ENCODE results near the gene ANKRD28.

ANKRD28 gene

GRCh38 chr3:15722877-15723623, 74.7 kb downstream of the ANKRD28 start:
- in situ Hi-C loops (cut with HindIII; ENCODE audit: low sequenced_read_pairs): no loop called here
- H3K4me3 ChIP-seq (ENCODE audit: low read depth, low read length): no peak overlapping the region
- no peak for DNase-seq (ENCODE audit: low read depth)
- TF ChIP-seq, protein P1, sequence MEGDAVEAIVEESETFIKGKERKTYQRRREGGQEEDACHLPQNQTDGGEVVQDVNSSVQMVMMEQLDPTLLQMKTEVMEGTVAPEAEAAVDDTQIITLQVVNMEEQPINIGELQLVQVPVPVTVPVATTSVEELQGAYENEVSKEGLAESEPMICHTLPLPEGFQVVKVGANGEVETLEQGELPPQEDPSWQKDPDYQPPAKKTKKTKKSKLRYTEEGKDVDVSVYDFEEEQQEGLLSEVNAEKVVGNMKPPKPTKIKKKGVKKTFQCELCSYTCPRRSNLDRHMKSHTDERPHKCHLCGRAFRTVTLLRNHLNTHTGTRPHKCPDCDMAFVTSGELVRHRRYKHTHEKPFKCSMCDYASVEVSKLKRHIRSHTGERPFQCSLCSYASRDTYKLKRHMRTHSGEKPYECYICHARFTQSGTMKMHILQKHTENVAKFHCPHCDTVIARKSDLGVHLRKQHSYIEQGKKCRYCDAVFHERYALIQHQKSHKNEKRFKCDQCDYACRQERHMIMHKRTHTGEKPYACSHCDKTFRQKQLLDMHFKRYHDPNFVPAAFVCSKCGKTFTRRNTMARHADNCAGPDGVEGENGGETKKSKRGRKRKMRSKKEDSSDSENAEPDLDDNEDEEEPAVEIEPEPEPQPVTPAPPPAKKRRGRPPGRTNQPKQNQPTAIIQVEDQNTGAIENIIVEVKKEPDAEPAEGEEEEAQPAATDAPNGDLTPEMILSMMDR (IDR thresholded peaks at IDR 0.05; ENCODE audit: low read depth, low read length, missing control alignments): no peak

- TF ChIP-seq, protein P1 (IDR thresholded peaks at IDR 0.05; ENCODE audit: low read depth, low read length, missing control alignments): no peak
- in situ Hi-C loops (cut with HindIII; ENCODE audit: low sequenced_read_pairs): no loop called here
- no peak for DNase-seq (ENCODE audit: low read depth)
- H3K4me3 ChIP-seq (ENCODE audit: low read depth, low read length): no peak overlapping the region
Observed at GRCh38 chr3:15716178-15716577, 81.6 kb downstream of the ANKRD28 start.

- DNase-seq (ENCODE audit: low read depth): no peak
- in situ Hi-C loops (cut with HindIII; ENCODE audit: low sequenced_read_pairs): no loop called here
- no peak overlapping the region for H3K4me3 ChIP-seq (ENCODE audit: low read depth, low read length)
- TF ChIP-seq, protein P1 (IDR thresholded peaks at IDR 0.05; ENCODE audit: low read depth, low read length, missing control alignments): no peak
Observed at GRCh38 chr3:15714448-15714847, 83.3 kb downstream of the ANKRD28 start.

GRCh38 chr3:15713364-15713763, 84.4 kb downstream of the ANKRD28 start:
- DNase-seq (ENCODE audit: low read depth): no peak
- no peak overlapping the region for H3K4me3 ChIP-seq (ENCODE audit: low read depth, low read length)
- TF ChIP-seq, protein P1 (IDR thresholded peaks at IDR 0.05; ENCODE audit: low read depth, low read length, missing control alignments): no peak
- in situ Hi-C loops (cut with HindIII; ENCODE audit: low sequenced_read_pairs): no loop called here

- TF ChIP-seq, protein P1 (IDR thresholded peaks at IDR 0.05; ENCODE audit: low read depth, low read length, missing control alignments): no peak
- no peak for DNase-seq (ENCODE audit: low read depth)
- no peak overlapping the region for H3K4me3 ChIP-seq (ENCODE audit: low read depth, low read length)
- in situ Hi-C loops (cut with HindIII; ENCODE audit: low sequenced_read_pairs): no loop called here
Observed at GRCh38 chr3:15711281-15711680, 86.5 kb downstream of the ANKRD28 start.

- TF ChIP-seq, protein P1 (IDR thresholded peaks at IDR 0.05; ENCODE audit: low read depth, low read length, missing control alignments): no peak
- DNase-seq (ENCODE audit: low read depth): no peak
- in situ Hi-C loops (cut with HindIII; ENCODE audit: low sequenced_read_pairs): no loop called here
- H3K4me3 ChIP-seq (ENCODE audit: low read depth, low read length): no peak overlapping the region
Observed at GRCh38 chr3:15708882-15709677, 88.7 kb downstream of the ANKRD28 start.

Data from astrocyte of the cerebellum (primary cell).